T1000 (cell line): ENCODE data around the gene NMRAL1.

Experiments
- DNase-seq: peaks from one replicate; lab custom pipeline; 2025; ENCODE audit warnings: mixed read lengths; lab: John Stamatoyannopoulos, UW

NMRAL1 gene

DNA sequence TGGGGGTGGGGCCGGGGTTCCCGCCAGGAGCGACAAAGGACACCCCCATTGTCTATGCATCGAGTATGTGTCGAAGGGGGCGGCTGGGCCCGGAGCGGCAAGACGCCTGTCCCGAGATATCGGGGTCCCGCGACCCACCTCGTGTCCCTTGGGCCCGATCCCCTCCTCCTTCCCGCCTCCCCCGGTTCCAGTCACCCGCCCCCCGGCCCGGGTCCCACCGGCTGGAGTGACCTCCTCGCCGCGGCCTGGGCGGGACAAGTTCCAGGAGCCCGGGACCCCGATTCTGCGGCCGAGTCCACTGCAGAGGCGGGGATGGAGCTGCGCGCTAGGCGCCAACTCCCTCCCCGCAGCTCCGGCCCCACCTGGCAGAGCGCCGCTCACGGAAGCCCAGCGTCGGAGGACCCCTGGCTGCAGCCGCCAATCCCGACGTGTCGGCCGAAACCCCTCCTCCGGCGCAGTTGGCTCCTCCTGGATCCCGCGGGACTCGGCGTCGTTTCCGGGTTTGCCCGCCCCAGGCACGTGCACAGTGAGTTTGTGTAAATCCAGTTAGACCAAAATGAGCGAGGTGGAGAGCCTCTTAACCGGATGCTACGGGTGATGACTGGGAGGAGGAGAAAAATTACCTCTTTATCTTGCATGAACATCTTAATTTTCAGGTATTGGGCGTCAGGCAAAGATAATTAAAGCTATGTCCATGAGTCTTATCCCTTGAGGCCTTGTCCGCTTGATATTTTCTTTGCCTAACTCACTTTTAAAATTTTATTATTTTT lies at the start of gene NMRAL1:
Gene NMRAL1 (minus strand): TSS at position 434 of the 770 bp plus-strand sequence. CDS start 493 bp downstream, outside the sequence.
- DNase-seq: peak; percentile 86

GRCh38 chr16:4523686-4524085 lies 49.3 kb upstream of the NMRAL1 start:
- no peak for DNase-seq

GRCh38 chr16:4522051-4522581 lies 47.7 kb upstream of the NMRAL1 start:
- DNase-seq: no peak

- DNase-seq: no peak
Observed at GRCh38 chr16:4520913-4521312, 46.5 kb upstream of the NMRAL1 start.

- no peak for DNase-seq
Observed at GRCh38 chr16:4519274-4520058, 45.0 kb upstream of the NMRAL1 start.

- no peak for DNase-seq
Observed at GRCh38 chr16:4517812-4518680, 43.6 kb upstream of the NMRAL1 start.

DNA sequence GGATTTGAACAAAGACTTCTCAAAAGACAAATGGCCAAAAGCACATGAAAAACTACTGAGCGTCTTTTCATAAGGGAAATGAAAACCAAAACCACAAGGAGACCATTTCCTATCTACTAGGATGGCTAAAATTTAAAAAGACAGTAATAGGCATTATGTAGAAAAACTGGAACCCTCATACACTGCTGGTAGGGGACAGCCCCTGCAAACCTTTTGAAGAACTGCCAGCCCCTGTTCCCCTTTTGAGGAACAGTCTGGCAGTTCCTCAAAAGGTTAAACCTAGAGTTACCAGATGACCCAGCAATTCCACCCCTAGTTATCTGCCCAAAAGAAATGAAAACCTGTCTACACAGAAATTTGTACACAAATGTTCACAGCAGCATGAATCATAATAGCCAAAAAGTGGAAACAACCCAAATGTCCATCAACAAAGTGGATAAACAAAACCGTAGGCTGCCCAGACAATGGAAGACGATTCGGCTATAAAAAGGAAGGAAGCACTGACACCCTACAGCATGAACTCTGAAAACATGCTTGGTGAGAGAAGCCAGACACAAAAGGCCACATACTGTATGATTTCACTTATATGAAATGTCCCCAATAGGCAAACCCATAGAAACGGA lies 41.3 kb upstream of the NMRAL1 start:
- DNase-seq: no peak

DNA sequence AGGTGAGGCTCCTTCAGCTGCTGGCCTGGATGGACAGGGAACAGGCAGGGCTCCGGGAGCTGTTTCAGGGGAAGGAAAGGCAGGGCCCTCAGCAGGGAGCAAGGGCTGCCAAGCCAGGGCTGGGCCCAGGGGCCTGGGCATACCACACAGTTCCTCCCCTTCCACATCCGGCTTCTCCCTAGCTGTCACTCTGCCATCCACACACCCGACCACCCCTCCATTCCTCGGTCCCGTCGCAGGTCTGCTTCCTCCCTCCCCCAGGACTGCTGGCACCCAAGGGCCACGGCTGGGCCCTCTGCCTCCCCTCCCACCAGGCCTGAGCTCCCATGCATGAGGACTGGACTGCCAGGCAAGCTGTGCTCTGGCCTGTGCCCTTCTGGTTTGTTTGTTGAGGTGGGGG lies 40.2 kb upstream of the NMRAL1 start:
- no peak for DNase-seq

DNA sequence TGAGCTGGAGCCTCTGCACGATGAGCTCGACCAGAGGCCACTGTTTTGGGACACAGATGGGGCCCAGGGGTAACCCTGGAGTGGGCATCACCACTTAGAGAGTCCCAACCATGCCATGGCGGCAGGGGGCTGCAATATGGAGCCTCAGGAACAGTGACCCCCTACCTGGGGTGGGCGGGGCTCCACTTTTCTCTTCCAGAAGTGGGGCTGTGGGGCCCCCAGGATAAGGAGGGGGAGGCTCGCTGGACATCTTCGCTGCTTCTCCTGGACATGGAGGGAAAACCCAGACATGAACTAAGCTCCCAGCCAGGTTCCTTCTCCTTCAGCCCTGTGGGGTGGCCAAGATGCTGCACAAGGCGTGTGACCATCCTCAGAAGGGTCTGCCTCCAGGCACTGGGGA lies 39.5 kb upstream of the NMRAL1 start:
- DNase-seq: no peak

- no peak for DNase-seq
Observed at GRCh38 chr16:4513086-4513860, 38.8 kb upstream of the NMRAL1 start.

DNA sequence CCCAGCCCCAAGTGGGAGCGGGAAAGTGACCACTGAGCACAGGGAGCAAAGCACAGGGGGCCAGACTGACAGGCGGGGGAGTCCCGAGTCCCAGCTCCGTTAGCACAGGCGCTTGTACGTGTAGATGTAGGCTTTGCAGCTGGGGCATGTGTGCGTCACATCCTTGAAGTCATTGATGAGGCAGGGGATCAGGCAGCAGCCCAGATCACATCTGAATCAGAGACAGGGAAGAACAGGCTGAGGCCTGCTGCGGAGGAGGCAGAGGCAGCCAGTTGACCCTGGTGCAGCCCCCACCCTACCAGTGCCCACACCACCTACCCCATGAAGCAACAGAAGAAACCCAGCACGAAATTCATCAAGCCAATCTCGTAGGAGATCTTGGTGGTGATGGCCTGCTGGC lies 38.0 kb upstream of the NMRAL1 start:
- no peak for DNase-seq

GRCh38 chr16:4511441-4512082 lies 37.1 kb upstream of the NMRAL1 start:
- DNase-seq: no peak

DNA sequence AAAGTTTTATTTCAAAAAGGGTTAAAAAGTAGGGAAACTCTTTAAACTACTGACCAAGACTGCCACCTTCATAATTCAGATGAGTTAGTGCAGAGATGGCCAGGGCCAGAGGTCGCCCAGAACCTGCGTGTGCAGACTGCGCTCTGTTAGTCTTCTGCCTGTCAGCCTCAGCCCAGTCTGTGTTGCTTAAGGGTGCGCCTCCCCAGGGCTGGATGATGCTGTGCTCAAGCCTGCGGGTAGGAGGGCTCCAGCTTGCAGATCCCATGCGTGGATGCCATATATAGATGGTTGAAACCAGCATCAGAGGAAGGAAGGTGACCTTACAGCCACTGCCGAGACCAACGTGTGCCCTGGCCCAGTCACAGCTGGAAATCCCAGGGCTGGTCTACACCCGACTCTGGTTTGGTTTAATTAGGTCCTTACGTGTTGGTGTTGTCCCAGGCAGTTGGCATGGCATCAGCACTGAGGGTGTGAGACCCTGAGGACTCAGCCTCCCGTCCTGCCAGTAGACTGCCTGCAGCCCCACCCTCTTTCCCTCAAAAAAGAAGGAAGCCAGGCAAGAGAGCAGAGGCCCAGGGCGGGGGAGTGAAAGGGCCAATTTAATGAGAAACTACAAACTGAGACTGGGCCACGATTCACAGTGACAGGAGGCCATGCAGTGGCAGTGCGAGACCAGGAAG lies 36.5 kb upstream of the NMRAL1 start:
- DNase-seq: no peak

- no peak for DNase-seq
Observed at GRCh38 chr16:4510131-4510530, 35.7 kb upstream of the NMRAL1 start.

DNA sequence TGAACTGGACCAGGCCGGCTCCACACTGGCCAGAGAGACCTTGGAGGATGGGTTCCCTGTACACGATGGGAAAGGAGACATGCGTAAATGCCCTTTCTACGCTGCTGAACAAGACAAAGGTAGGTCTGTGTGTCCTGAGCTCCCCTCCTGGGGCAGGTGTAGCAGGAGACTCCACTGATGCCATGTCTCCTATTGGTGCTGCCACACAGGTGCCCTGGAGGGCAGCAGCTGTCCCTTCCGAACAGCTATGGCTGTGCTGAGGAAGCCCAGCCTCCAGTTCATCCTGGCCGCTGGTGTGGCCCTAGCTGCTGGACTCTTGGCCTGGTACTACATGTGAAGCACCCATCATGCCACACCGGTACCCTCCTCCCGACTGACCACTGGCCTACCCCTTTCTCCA lies 35.0 kb upstream of the NMRAL1 start:
- DNase-seq: no peak

DNA sequence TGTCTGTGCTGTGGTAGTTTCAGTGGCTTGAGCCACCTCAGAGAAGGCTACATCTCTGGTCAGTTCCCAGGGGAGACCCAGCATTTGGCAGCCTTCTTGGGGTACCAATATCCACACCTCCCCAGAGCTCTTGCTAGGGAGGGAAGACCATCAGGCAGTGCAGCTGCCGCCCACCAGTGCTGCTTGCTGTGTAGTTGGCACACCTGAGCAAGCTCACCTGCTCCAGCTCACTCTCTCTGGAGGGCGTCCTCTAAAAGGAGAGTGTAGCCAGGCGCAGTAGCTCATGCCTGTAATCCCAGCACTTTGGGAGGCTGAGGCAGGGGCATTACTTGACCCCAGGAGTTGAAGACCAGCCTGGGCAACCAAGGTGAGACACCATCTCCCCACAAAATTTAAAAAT lies 34.4 kb upstream of the NMRAL1 start:
- DNase-seq: no peak

- no peak for DNase-seq
Observed at GRCh38 chr16:4507588-4508345, 33.3 kb upstream of the NMRAL1 start.

GRCh38 chr16:4506450-4506849 lies 32.0 kb upstream of the NMRAL1 start:
- DNase-seq: no peak
